ENCODE data around the gene CXCL10. TPM values are rescaled to one million over a fixed set of nuclear protein-coding genes. Genes with fewer than 3 reads are reported as not detected.

CXCL10 gene
- total RNA-seq, 2 experiments from 2014 or later = 1.3 to 1.5 TPM

Other genes starting within 250 kb of the CXCL10 start
- gene PPEF2, start 121.0 kb downstream of the CXCL10 start, total RNA-seq = under 1 TPM in 1 of 2 experiments, not detected in 1; 0.15 TPM
- gene NAAA, start 82.5 kb downstream of the CXCL10 start, total RNA-seq = 10 to 100 TPM; 38.7 to 39.3 TPM
- gene SDAD1, start 32.6 kb downstream of the CXCL10 start, total RNA-seq = 10 to 100 TPM; 39.1 to 43.0 TPM
- not detected for gene CXCL9, start 16.0 kb downstream of the CXCL10 start, total RNA-seq
- under 1 TPM; 0.28 to 0.33 TPM for gene CXCL11, start 12.6 kb upstream of the CXCL10 start, total RNA-seq
- under 1 TPM; 0.30 to 0.95 TPM for gene ART3, start 51.2 kb upstream of the CXCL10 start, total RNA-seq
- gene NUP54, start 124.9 kb upstream of the CXCL10 start, total RNA-seq = 10 to 100 TPM; 48.9 to 58.6 TPM
- gene SCARB2, start 190.3 kb upstream of the CXCL10 start, total RNA-seq = 10 to 100 TPM; 22.3 to 23.2 TPM
- gene FAM47E, start 228.2 kb upstream of the CXCL10 start, total RNA-seq = not detected